ENCODE measurements around the gene PITPNM1. TPM values are rescaled to one million over a fixed set of nuclear protein-coding genes. Genes with fewer than 3 reads are reported as not detected.

The PITPNM1 gene
- total RNA-seq, 3 donors from 2014 or later (not counting 1 experiment from before 2014, with no cell fraction given), result 99.9 to 135 (median 123) TPM

DNA sequence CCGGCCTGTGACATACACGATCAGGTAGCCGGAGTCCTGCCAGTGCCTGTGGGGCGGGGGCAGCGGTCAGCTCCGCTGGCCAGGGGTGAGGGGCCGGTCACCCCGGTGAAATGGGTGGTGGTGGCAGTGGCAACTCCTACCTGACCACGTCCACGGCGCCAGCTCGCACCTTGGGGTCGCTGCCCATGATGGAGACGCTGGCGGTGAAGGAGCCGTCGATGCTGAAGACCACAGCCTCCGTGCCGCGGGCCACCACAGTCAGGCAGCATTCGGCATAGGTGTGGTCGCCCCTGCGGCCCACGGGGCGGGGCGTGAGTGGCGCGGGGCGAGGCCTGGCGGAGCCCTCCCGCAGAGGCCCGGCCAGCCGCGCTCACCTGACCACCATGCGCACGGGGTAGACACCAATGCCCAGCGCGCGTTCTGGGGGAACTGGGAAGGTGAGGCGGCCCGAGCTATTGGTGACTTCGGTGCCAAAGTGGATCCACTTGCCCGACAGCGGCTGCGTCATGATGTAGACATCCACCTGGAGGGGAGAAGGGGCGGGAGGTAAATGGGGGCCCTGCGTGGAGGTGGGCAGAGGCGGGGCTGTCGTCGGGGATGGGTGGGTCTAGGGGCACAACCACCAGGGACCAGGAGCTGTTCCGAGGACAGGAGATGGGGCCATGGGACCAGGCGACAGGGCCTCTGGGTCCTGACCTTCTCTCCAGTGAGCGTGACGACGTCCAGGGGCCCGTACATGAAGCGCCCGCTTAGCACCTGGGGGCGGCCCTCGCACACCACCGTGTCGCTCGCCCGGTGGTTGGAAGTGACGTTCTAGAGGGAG, 11.4 kb downstream of the PITPNM1 start:
- no peaks in the 10 kb centered on the region for H3K9me3 ChIP-seq (ENCODE audit: control insufficient read depth, insufficient read depth, low read length)
- 96% methylated on average over 65 of the region's 65 CpGs for WGBS (ENCODE audit: insufficient coverage)
- no peak for ATAC-seq
- H3K4me1 ChIP-seq (ENCODE audit: control insufficient read depth, insufficient read depth, low read length), result peaks cover 3% of the 10 kb centered on the region
- no peak for DNase-seq
- no peak overlapping the region for H3K27ac ChIP-seq (ENCODE audit: low read length)
- Mint-ChIP-seq H3K4me3 (no peak overlapping the region), H3K27ac (no peak overlapping the region), H3K4me1 (peaks cover 5 to 6% of the 10 kb centered on the region in 2 donors), H3K9me3 (no peaks in the 10 kb centered on the region), H3K27me3 (ENCODE audit: low read depth in 2 of 2) (no peaks in the 10 kb centered on the region), H3K36me3 (no peaks in the 10 kb centered on the region)
- intact Hi-C loops (cut with micrococcal nuclease), result no loop called here
- no peaks in the 10 kb centered on the region for H3K27me3 ChIP-seq (ENCODE audit: control insufficient read depth, insufficient read depth, low read length)
- H3K36me3 ChIP-seq (ENCODE audit: control insufficient read depth, insufficient read depth, low read length), result peaks cover 88% of the 10 kb centered on the region
- TF ChIP-seq CTCF (IDR thresholded peaks at IDR 0.05), result no peak
- H3K4me3 ChIP-seq (ENCODE audit: low read length), result no peak overlapping the region

DNA sequence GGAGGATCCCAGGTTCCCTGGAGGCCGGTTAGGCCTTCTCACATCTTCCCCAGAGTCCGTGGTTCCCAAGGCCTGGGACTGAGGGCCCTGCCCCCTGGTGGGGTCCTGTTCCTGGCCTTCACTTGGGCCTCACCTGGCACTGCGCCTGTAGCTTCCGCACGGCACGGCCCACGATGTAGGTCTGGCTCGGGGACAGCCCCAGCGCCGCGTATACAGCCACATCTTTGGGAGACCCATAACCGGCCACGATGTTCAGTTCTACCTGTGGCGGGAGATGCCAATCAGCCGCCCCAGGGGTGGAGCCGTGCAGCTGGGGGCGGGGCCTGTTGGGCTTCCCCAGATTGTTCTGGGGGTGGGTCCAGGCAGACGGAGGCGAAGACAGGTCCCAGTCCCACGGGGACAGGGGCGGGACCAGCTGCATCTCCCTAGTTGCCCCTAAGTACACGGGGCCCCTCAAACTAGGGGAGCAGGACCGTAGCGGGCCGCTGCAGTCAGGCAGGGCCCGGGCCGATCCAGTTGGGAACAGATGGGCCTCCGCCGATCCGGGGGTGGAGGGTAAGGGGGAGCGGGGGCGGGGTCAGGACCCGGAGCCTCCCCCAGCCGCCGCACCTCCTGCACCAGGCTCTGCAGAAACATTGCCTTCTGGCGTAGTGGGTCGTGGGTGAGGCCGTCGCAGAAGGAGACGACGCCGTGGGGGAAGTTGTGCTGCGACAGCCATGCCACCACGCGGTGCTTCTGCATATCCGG, 12.2 kb downstream of the PITPNM1 start:
- Mint-ChIP-seq H3K36me3 (no peaks in the 10 kb centered on the region), H3K4me3 (no peak overlapping the region), H3K27me3 (ENCODE audit: low read depth in 2 of 2) (no peaks in the 10 kb centered on the region), H3K4me1 (peaks cover 7 to 12% of the 10 kb centered on the region in 2 donors), H3K27ac (no peak overlapping the region), H3K9me3 (no peaks in the 10 kb centered on the region)
- intact Hi-C loops (cut with micrococcal nuclease), result no loop called here
- Histone ChIP-seq H3K4me3 (ENCODE audit: low read length) (no peak overlapping the region), H3K9me3 (ENCODE audit: control insufficient read depth, insufficient read depth, low read length) (no peaks in the 10 kb centered on the region), H3K27me3 (ENCODE audit: control insufficient read depth, insufficient read depth, low read length) (no peaks in the 10 kb centered on the region), H3K27ac (ENCODE audit: low read length) (no peak overlapping the region), H3K4me1 (ENCODE audit: control insufficient read depth, insufficient read depth, low read length) (peaks cover 6% of the 10 kb centered on the region), H3K36me3 (ENCODE audit: control insufficient read depth, insufficient read depth, low read length) (peaks cover 87% of the 10 kb centered on the region)
- 89% methylated on average over 46 of the region's 46 CpGs for WGBS (ENCODE audit: insufficient coverage)
- ATAC-seq, result no peak
- no peak for DNase-seq
- no peak for TF ChIP-seq CTCF (IDR thresholded peaks at IDR 0.05)

- Histone ChIP-seq H3K27me3 (ENCODE audit: control insufficient read depth, insufficient read depth, low read length) (no peaks in the 10 kb centered on the region), H3K36me3 (ENCODE audit: control insufficient read depth, insufficient read depth, low read length) (peaks cover 85% of the 10 kb centered on the region), H3K4me1 (ENCODE audit: control insufficient read depth, insufficient read depth, low read length) (peaks cover 12% of the 10 kb centered on the region), H3K27ac (ENCODE audit: low read length) (no peak overlapping the region), H3K9me3 (ENCODE audit: control insufficient read depth, insufficient read depth, low read length) (no peaks in the 10 kb centered on the region), H3K4me3 (ENCODE audit: low read length) (no peak overlapping the region)
- intact Hi-C loops (cut with micrococcal nuclease), result no loop called here
- no peaks in the 10 kb centered on the region for H3K36me3 Mint-ChIP-seq
- H3K9me3 Mint-ChIP-seq, result no peaks in the 10 kb centered on the region
- no peak for DNase-seq
- ATAC-seq, result no peak
- no peak overlapping the region for H3K4me3 Mint-ChIP-seq
- 95% methylated on average over 19 of the region's 19 CpGs for WGBS (ENCODE audit: insufficient coverage)
- no peak for TF ChIP-seq CTCF (IDR thresholded peaks at IDR 0.05)
- no peak overlapping the region for H3K27ac Mint-ChIP-seq
- H3K27me3 Mint-ChIP-seq (ENCODE audit: low read depth in 2 of 2), result no peaks in the 10 kb centered on the region
- peaks cover 14 to 19% of the 10 kb centered on the region in 2 donors for H3K4me1 Mint-ChIP-seq
Observed at GRCh38 chr11:67492069-67492727, 13.0 kb downstream of the PITPNM1 start.
